ENCODE measurements around the gene ZC3H12D.
"Not testable (repeated sequence)": the region's sequence is repeated elsewhere in the genome, so short reads cannot be mapped to it uniquely, and the experiment has no call there.

The ZC3H12D gene

GRCh38 chr6:149484733-149485700 is at the start of gene ZC3H12D:
TSS of gene ZC3H12D (minus strand) at chr6:149485014. CDS start at chr6:149474543, 10,471 bp downstream.
- DNase-seq: no peak

- no peak for DNase-seq
Measured at GRCh38 chr6:149529650-149530049, 44.8 kb upstream of the ZC3H12D start.

GRCh38 chr6:149515494-149515893 is 30.7 kb upstream of the ZC3H12D start:
- no peak for DNase-seq

- DNase-seq: no peak
Measured at GRCh38 chr6:149513915-149514314, 29.1 kb upstream of the ZC3H12D start.

- DNase-seq: no peak
Measured at GRCh38 chr6:149510793-149511512, 26.1 kb upstream of the ZC3H12D start.

GRCh38 chr6:149508485-149508884 is 23.7 kb upstream of the ZC3H12D start:
- DNase-seq: no peak

GRCh38 chr6:149503872-149504271 is 19.1 kb upstream of the ZC3H12D start:
- DNase-seq: no peak

GRCh38 chr6:149503276-149503675 is 18.5 kb upstream of the ZC3H12D start:
- no peak for DNase-seq

GRCh38 chr6:149501768-149502167 is 17.0 kb upstream of the ZC3H12D start:
- DNase-seq: no peak

GRCh38 chr6:149501201-149501600 is 16.4 kb upstream of the ZC3H12D start:
- no peak for DNase-seq

- no peak for DNase-seq
Measured at GRCh38 chr6:149500096-149500495, 15.3 kb upstream of the ZC3H12D start.

GRCh38 chr6:149499066-149499465 is 14.3 kb upstream of the ZC3H12D start:
- no peak for DNase-seq

- DNase-seq: no peak
Measured at GRCh38 chr6:149497365-149497764, 12.6 kb upstream of the ZC3H12D start.

- DNase-seq: not testable (repeated sequence)
Measured at GRCh38 chr6:149496597-149496996, 11.8 kb upstream of the ZC3H12D start.

GRCh38 chr6:149495349-149496016 is 10.7 kb upstream of the ZC3H12D start:
- not testable (repeated sequence) for DNase-seq

GRCh38 chr6:149494810-149495209 is 10.0 kb upstream of the ZC3H12D start:
- DNase-seq: not testable (repeated sequence)

- no peak for DNase-seq
Measured at GRCh38 chr6:149493761-149494320, 9.0 kb upstream of the ZC3H12D start.

- no peak for DNase-seq
Measured at GRCh38 chr6:149492798-149493343, 8.1 kb upstream of the ZC3H12D start.

- no peak for DNase-seq
Measured at GRCh38 chr6:149489967-149490366, 5.2 kb upstream of the ZC3H12D start.

GRCh38 chr6:149488815-149489214 is 4.0 kb upstream of the ZC3H12D start:
- no peak for DNase-seq

GRCh38 chr6:149487316-149487715 is 2.5 kb upstream of the ZC3H12D start:
- DNase-seq: no peak

- DNase-seq: no peak
Measured at GRCh38 chr6:149483849-149484655, 762 bp downstream of the ZC3H12D start.

Measured in NCI-H748 treated with DMSO at 0.1 percent for 48 hours (cell line).